ENCODE data around the gene WDR47. TPM values are rescaled to one million over a fixed set of nuclear protein-coding genes. Genes with fewer than 3 reads are reported as not detected.

The WDR47 gene
- total and polyA plus RNA-seq, 4 donors, result 3.1 to 17.7 (median 11.2) TPM

- no peaks in the 10 kb centered on the region for H3K9me3 ChIP-seq (ENCODE audit: control insufficient read depth in 4 of 4, insufficient read depth in 3 of 4, low read length in 3 of 4)
- no peaks in the 10 kb centered on the region for H3K4me1 ChIP-seq (ENCODE audit: control insufficient read depth in 5 of 5, insufficient read depth in 5 of 5, low read length in 5 of 5)
- DNase-seq (no peak), ATAC-seq (ENCODE audit: insufficient read depth, low FRiP score) (no peak)
- no peaks in the 10 kb centered on the region for H3K36me3 ChIP-seq (ENCODE audit: control insufficient read depth in 4 of 4, insufficient read depth in 4 of 4, low read length in 4 of 4)
- H3K27ac ChIP-seq (ENCODE audit: low read depth in 1 of 2, low read length in 1 of 2), result no peak overlapping the region
- no peak overlapping the region for H3K9ac ChIP-seq (ENCODE audit: insufficient read depth in 1 of 2, low read length in 2 of 2)
- H3K4me3 ChIP-seq, result no peak overlapping the region
- no peak for TF ChIP-seq CTCF (IDR thresholded peaks at IDR 0.05; ENCODE audit: control extremely low read depth, extremely low read depth)
- WGBS, 2 donors, result 86 to 92% methylated on average over 6 of the region's 6 CpGs
- no peaks in the 10 kb centered on the region for H3K27me3 ChIP-seq (ENCODE audit: control insufficient read depth in 3 of 3, insufficient read depth in 3 of 3, low read length in 2 of 3)
Observed at GRCh38 chr1:109047339-109047738, 5.4 kb upstream of the WDR47 start.

DNA sequence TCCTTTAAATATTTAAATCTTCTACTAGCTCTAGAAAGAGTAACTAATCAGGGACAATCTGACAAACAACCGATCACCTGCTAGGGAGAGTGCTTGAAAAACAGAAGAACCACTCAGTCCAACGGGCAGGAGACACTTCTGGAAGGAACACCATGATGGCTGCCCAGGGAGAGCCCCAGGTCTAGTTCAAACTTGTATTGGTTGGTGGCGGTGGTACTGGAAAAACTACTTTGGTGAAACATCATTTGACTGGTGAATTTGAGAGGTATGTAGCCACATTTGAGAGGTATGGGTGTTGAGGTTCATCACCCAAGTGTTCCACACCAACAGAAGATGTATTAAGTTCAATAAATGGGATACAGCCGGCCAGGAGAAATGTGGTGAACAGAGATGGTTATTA lies 4.8 kb upstream of the WDR47 start:
- no peak for TF ChIP-seq CTCF (IDR thresholded peaks at IDR 0.05; ENCODE audit: control extremely low read depth, extremely low read depth)
- Histone ChIP-seq H3K9ac (ENCODE audit: insufficient read depth in 1 of 2, low read length in 2 of 2) (no peak overlapping the region), H3K4me1 (ENCODE audit: control insufficient read depth in 5 of 5, insufficient read depth in 5 of 5, low read length in 5 of 5) (no peaks in the 10 kb centered on the region), H3K27me3 (ENCODE audit: control insufficient read depth in 3 of 3, insufficient read depth in 3 of 3, low read length in 2 of 3) (no peaks in the 10 kb centered on the region), H3K9me3 (ENCODE audit: control insufficient read depth in 4 of 4, insufficient read depth in 3 of 4, low read length in 3 of 4) (no peaks in the 10 kb centered on the region), H3K27ac (ENCODE audit: low read depth in 1 of 2, low read length in 1 of 2) (no peak overlapping the region), H3K4me3 (no peak overlapping the region), H3K36me3 (ENCODE audit: control insufficient read depth in 4 of 4, insufficient read depth in 4 of 4, low read length in 4 of 4) (no peaks in the 10 kb centered on the region)
- DNase-seq (no peak), ATAC-seq (ENCODE audit: insufficient read depth, low FRiP score) (no peak)
- WGBS, 2 donors, result 75 to 82% methylated on average over 4 of the region's 4 CpGs

DNA sequence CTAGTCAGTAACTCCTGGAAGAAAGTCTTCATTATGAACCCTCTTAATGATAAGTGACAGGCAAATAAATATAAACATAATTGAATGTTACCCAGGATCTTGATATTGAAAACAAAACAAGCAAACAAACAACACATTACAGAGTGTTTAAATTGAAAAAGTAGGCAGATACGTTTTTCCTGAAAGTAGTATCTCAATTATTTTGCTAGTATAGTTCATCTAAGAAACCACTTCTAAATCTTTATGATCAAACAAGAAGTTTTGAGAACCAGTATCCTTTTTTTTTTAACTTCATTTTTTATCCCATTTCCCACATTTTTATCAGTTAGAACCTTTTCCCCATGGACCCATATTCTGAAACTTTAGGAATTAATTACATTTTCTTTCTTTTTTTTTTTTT lies 3.7 kb upstream of the WDR47 start:
- H3K4me3 ChIP-seq, result no peak overlapping the region
- DNase-seq, result no peak
- WGBS, 2 donors, result 70 to 89% methylated on average over 1 of the region's 1 CpG
- no peak overlapping the region for H3K9ac ChIP-seq (ENCODE audit: insufficient read depth in 1 of 2, low read length in 2 of 2)
- H3K4me1 ChIP-seq (ENCODE audit: control insufficient read depth in 5 of 5, insufficient read depth in 5 of 5, low read length in 5 of 5), result peaks cover 0 to 2% (median 0%) of the 10 kb centered on the region in 5 donors
- H3K36me3 ChIP-seq (ENCODE audit: control insufficient read depth in 4 of 4, insufficient read depth in 4 of 4, low read length in 4 of 4), result no peaks in the 10 kb centered on the region
- ATAC-seq (ENCODE audit: insufficient read depth, low FRiP score), result no peak
- H3K27me3 ChIP-seq (ENCODE audit: control insufficient read depth in 3 of 3, insufficient read depth in 3 of 3, low read length in 2 of 3), result no peaks in the 10 kb centered on the region
- no peak for TF ChIP-seq CTCF (IDR thresholded peaks at IDR 0.05; ENCODE audit: control extremely low read depth, extremely low read depth)
- no peak overlapping the region for H3K27ac ChIP-seq (ENCODE audit: low read depth in 1 of 2, low read length in 1 of 2)
- no peaks in the 10 kb centered on the region for H3K9me3 ChIP-seq (ENCODE audit: control insufficient read depth in 4 of 4, insufficient read depth in 3 of 4, low read length in 3 of 4)

DNA sequence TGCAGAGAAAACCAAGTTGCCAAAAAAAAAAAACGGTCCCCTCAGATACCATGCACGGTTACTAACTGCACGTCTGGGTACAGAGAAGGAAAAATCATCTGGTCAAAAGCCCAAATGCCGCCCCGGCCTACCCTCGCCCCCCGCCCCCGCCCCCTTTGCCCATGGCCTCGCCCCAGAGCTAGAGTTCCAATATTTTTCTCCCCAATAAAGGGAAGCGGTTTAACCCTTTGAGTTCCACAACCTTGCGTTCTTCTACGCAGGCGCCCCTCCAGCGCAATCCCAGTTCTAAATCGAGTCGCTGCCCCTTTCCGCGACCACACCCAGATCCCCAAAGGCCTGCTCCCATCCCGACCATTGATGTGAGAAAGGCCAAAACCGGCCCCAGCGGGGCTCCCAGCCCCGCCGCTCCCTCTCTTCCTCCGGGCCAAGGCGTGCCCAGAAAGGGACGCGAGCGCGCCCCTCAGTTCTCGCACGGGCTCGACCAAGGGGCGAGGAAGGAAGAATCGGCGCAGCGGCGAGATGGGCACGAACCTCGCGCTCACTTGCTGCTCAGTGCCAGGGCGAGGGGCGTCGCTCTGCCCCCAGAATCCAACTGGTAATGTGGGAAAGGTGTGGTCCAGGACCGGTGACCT lies 797 bp downstream of the WDR47 start:
- peak; percentile 13 for ATAC-seq (ENCODE audit: insufficient read depth, low FRiP score)
- 0 to 1% methylated on average over 44 of the region's 44 CpGs for WGBS, 2 donors

More for the DNA sequence above, 797 bp downstream of the WDR47 start:
- Histone ChIP-seq H3K9me3 (ENCODE audit: control insufficient read depth in 4 of 4, insufficient read depth in 3 of 4, low read length in 3 of 4) (no peaks in the 10 kb centered on the region), H3K4me1 (ENCODE audit: control insufficient read depth in 5 of 5, insufficient read depth in 5 of 5, low read length in 5 of 5) (peaks cover 0 to 8% (median 0%) of the 10 kb centered on the region in 5 donors), H3K27me3 (ENCODE audit: control insufficient read depth in 3 of 3, insufficient read depth in 3 of 3, low read length in 2 of 3) (no peaks in the 10 kb centered on the region), H3K4me3 (peak overlapping the region; percentile 96), H3K9ac (ENCODE audit: insufficient read depth in 1 of 2, low read length in 2 of 2) (peak overlapping the region; percentile 62 to 68), H3K27ac (ENCODE audit: low read depth in 1 of 2, low read length in 1 of 2) (peak overlapping the region; percentile 89), H3K36me3 (ENCODE audit: control insufficient read depth in 4 of 4, insufficient read depth in 4 of 4, low read length in 4 of 4) (no peaks in the 10 kb centered on the region)
- DNase-seq, result peak; percentile 32 to 52 (median 52)
- no peak for TF ChIP-seq CTCF (IDR thresholded peaks at IDR 0.05; ENCODE audit: control extremely low read depth, extremely low read depth)

All from lung (tissue), 12 donors.